Measurements from ENCODE around the gene NR1I3. TPM values are rescaled to one million over a fixed set of nuclear protein-coding genes. Genes with fewer than 3 reads are reported as not detected.

NR1I3 gene
- total and polyA plus RNA-seq, 2 of the 13 experiments (the other 11 are each of a cell fraction or from before 2014, with no cell fraction given), result 0.62 to 0.95 TPM

DNA sequence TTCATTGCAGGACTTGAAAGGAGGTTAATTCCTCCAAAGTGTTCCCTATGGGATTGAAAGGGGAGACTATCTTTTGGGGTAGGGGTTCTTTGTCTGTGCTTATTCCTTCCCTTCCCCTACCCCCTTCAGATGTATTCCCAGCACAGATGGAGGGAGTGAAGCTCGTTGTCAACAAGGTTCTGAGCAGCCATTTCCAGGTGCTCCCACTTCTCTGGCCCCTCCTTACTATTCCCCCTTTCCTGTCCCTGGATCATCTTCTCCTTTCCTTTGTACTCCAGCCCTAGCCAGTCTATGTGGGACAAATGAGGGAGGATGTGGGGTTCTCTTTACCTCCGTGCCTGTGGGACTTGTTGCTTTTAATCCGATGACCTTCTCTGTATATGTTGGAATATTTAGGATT is 11.2 kb downstream of the NR1I3 start (continued):
- TF ChIP-seq, protein P1, sequence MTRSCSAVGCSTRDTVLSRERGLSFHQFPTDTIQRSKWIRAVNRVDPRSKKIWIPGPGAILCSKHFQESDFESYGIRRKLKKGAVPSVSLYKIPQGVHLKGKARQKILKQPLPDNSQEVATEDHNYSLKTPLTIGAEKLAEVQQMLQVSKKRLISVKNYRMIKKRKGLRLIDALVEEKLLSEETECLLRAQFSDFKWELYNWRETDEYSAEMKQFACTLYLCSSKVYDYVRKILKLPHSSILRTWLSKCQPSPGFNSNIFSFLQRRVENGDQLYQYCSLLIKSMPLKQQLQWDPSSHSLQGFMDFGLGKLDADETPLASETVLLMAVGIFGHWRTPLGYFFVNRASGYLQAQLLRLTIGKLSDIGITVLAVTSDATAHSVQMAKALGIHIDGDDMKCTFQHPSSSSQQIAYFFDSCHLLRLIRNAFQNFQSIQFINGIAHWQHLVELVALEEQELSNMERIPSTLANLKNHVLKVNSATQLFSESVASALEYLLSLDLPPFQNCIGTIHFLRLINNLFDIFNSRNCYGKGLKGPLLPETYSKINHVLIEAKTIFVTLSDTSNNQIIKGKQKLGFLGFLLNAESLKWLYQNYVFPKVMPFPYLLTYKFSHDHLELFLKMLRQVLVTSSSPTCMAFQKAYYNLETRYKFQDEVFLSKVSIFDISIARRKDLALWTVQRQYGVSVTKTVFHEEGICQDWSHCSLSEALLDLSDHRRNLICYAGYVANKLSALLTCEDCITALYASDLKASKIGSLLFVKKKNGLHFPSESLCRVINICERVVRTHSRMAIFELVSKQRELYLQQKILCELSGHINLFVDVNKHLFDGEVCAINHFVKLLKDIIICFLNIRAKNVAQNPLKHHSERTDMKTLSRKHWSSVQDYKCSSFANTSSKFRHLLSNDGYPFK (CRISPR knock-in tag; IDR thresholded peaks at IDR 0.05; ENCODE audit: borderline replicate concordance), result no peak
- TF ChIP-seq ZNF263 (CRISPR knock-in tag; IDR thresholded peaks at IDR 0.05) (peak; percentile 16; the same call in 1 of the 2 replicates), NFYC (CRISPR knock-in tag; IDR thresholded peaks at IDR 0.05) (no peak), ZNF205 (CRISPR knock-in tag; IDR thresholded peaks at IDR 0.05) (0 out of 2 replicates have a peak, but pooled peaks have one; percentile 9), RBFOX2 (IDR thresholded peaks at IDR 0.05; ENCODE audit: low read depth, low read length) (peak; percentile 62), ZFY (CRISPR knock-in tag; IDR thresholded peaks at IDR 0.05) (peak; percentile 7), POLR2A (IDR thresholded peaks at IDR 0.05; ENCODE audit: insufficient read depth in 1 of 2, low read depth in 2 of 2, low read length in 2 of 2) (0 out of 4 replicates have a peak, but pooled peaks of 1 of the 2 experiments have one; percentile 6)
- TF ChIP-seq, protein P2, sequence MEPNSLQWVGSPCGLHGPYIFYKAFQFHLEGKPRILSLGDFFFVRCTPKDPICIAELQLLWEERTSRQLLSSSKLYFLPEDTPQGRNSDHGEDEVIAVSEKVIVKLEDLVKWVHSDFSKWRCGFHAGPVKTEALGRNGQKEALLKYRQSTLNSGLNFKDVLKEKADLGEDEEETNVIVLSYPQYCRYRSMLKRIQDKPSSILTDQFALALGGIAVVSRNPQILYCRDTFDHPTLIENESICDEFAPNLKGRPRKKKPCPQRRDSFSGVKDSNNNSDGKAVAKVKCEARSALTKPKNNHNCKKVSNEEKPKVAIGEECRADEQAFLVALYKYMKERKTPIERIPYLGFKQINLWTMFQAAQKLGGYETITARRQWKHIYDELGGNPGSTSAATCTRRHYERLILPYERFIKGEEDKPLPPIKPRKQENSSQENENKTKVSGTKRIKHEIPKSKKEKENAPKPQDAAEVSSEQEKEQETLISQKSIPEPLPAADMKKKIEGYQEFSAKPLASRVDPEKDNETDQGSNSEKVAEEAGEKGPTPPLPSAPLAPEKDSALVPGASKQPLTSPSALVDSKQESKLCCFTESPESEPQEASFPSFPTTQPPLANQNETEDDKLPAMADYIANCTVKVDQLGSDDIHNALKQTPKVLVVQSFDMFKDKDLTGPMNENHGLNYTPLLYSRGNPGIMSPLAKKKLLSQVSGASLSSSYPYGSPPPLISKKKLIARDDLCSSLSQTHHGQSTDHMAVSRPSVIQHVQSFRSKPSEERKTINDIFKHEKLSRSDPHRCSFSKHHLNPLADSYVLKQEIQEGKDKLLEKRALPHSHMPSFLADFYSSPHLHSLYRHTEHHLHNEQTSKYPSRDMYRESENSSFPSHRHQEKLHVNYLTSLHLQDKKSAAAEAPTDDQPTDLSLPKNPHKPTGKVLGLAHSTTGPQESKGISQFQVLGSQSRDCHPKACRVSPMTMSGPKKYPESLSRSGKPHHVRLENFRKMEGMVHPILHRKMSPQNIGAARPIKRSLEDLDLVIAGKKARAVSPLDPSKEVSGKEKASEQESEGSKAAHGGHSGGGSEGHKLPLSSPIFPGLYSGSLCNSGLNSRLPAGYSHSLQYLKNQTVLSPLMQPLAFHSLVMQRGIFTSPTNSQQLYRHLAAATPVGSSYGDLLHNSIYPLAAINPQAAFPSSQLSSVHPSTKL (CRISPR knock-in tag; IDR thresholded peaks at IDR 0.05), result no peak
- TF ChIP-seq, protein P3, sequence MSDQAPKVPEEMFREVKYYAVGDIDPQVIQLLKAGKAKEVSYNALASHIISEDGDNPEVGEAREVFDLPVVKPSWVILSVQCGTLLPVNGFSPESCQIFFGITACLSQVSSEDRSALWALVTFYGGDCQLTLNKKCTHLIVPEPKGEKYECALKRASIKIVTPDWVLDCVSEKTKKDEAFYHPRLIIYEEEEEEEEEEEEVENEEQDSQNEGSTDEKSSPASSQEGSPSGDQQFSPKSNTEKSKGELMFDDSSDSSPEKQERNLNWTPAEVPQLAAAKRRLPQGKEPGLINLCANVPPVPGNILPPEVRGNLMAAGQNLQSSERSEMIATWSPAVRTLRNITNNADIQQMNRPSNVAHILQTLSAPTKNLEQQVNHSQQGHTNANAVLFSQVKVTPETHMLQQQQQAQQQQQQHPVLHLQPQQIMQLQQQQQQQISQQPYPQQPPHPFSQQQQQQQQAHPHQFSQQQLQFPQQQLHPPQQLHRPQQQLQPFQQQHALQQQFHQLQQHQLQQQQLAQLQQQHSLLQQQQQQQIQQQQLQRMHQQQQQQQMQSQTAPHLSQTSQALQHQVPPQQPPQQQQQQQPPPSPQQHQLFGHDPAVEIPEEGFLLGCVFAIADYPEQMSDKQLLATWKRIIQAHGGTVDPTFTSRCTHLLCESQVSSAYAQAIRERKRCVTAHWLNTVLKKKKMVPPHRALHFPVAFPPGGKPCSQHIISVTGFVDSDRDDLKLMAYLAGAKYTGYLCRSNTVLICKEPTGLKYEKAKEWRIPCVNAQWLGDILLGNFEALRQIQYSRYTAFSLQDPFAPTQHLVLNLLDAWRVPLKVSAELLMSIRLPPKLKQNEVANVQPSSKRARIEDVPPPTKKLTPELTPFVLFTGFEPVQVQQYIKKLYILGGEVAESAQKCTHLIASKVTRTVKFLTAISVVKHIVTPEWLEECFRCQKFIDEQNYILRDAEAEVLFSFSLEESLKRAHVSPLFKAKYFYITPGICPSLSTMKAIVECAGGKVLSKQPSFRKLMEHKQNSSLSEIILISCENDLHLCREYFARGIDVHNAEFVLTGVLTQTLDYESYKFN (CRISPR knock-in tag; conservative IDR thresholded peaks at IDR 0.05), result 0 out of 2 replicates have a peak, but pooled peaks have one; percentile 6
